HUDEP-2 (cell line): Measurements from ENCODE around the gene CSKMT.
A peak's percentile ranks its signal among the peaks of the same experiment; 100 is the strongest.
"Not testable (repeated sequence)": the region's sequence is repeated elsewhere in the genome, so short reads cannot be mapped to it uniquely, and the experiment has no call there.

ENCODE experiments used
- DNase-seq, 76 experiments: peaks; one replicate each; lab custom pipeline; 2025; ENCODE audit not compliant: unreplicated experiment in 76 of 76; lab: John Stamatoyannopoulos, UW

Gene CSKMT

GRCh38 chr11:62665075-62665598 lies at the start of gene CSKMT, which contains the start of gene C11orf98:
TSS of gene CSKMT (plus strand) at chr11:62665312. CDS start at chr11:62665880, 568 bp downstream.
TSS of gene C11orf98 (minus strand) at chr11:62665210. CDS start at chr11:62665169, 41 bp downstream.
- DNase-seq: peak in 74 of 76 experiments; percentile 41 to 96 (median 89)

- DNase-seq: no peak
Measured at GRCh38 chr11:62615521-62615920, 49.6 kb upstream of the CSKMT start.

GRCh38 chr11:62616957-62617356 lies 48.2 kb upstream of the CSKMT start:
- not testable (repeated sequence) for DNase-seq

- DNase-seq: no peak
Measured at GRCh38 chr11:62621027-62621566, 44.0 kb upstream of the CSKMT start.

- DNase-seq: peak in 75 of 76 experiments; percentile 62 to 99 (median 97)
Measured at GRCh38 chr11:62621567-62622470, 43.3 kb upstream of the CSKMT start, which contains the start of gene B3GAT3. TSS of gene B3GAT3 (minus strand) at chr11:62621986. CDS start at chr11:62621947, 39 bp downstream.

GRCh38 chr11:62622476-62623089 lies 42.5 kb upstream of the CSKMT start:
- no peak for DNase-seq

GRCh38 chr11:62627713-62628112 lies 37.4 kb upstream of the CSKMT start:
- DNase-seq: peak in 1 of 76 experiments; percentile 12

- DNase-seq: peak in 6 of 76 experiments; percentile 2 to 28 (median 12)
Measured at GRCh38 chr11:62632492-62632891, 32.6 kb upstream of the CSKMT start.

GRCh38 chr11:62644220-62644619 lies 20.9 kb upstream of the CSKMT start:
- DNase-seq: no peak

- no peak for DNase-seq
Measured at GRCh38 chr11:62645671-62645945, 19.5 kb upstream of the CSKMT start.

GRCh38 chr11:62645946-62646824 lies 18.9 kb upstream of the CSKMT start, which contains the start of gene GANAB:
TSS of gene GANAB (minus strand) at chr11:62646613. CDS start at chr11:62646599, 14 bp downstream.
- DNase-seq: peak in 74 of 76 experiments; percentile 81 to 99 (median 97)

- peak in 1 of 76 experiments; percentile 16 for DNase-seq
Measured at GRCh38 chr11:62646825-62647608, 18.1 kb upstream of the CSKMT start.

- DNase-seq: no peak
Measured at GRCh38 chr11:62647609-62648005, 17.5 kb upstream of the CSKMT start.

GRCh38 chr11:62648185-62648966 lies 16.7 kb upstream of the CSKMT start:
- DNase-seq: no peak

GRCh38 chr11:62648967-62649364 lies 16.1 kb upstream of the CSKMT start:
- DNase-seq: no peak

GRCh38 chr11:62649486-62649885 lies 15.6 kb upstream of the CSKMT start:
- no peak for DNase-seq

- DNase-seq: not testable (repeated sequence)
Measured at GRCh38 chr11:62650283-62650682, 14.8 kb upstream of the CSKMT start.

- peak in 2 of 76 experiments; percentile 12 to 50 for DNase-seq
Measured at GRCh38 chr11:62652161-62653006, 12.7 kb upstream of the CSKMT start.
